T47D (cell line): ENCODE results near the gene DEDD2.
"Not testable (repeated sequence)": the region's sequence is repeated elsewhere in the genome, so short reads cannot be mapped to it uniquely, and the experiment has no call there.

Experiments
- DNase-seq, 2 experiments: peaks; one replicate each; pipeline versions ENCODE4 v3.0.0 to v3.0.0-alpha.2; 2011 to 2012; ENCODE audit warnings: low read depth in 1 of 2, low spot score in 1 of 2
- JUND ChIP-seq: IDR thresholded peaks from 2 replicates; pipeline ENCODE4 v1.6.1; 2012; ENCODE audit warnings: low read depth
- in situ Hi-C: cut with HindIII; loops from 2 replicates; pipeline ENCODE4 v1.10.0; 2016; ENCODE audit warnings: low sequenced_read_pairs, low pct_unique_long_range_greater_than_20kb

Gene DEDD2, protein sequence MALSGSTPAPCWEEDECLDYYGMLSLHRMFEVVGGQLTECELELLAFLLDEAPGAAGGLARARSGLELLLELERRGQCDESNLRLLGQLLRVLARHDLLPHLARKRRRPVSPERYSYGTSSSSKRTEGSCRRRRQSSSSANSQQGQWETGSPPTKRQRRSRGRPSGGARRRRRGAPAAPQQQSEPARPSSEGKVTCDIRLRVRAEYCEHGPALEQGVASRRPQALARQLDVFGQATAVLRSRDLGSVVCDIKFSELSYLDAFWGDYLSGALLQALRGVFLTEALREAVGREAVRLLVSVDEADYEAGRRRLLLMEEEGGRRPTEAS

GRCh38 chr19:42217520-42218437, at the start of gene DEDD2:
DEDD2 (minus strand) TSS chr19:42217677; CDS start chr19:42217007, 670 bp downstream.
- TF ChIP-seq JUND: no peak
- in situ Hi-C loops: no loop called here
- peak; percentile 85 to 96 for DNase-seq

- DNase-seq, in situ Hi-C loops: not testable (repeated sequence)
Observed at GRCh38 chr19:42266928-42267603, 49.6 kb upstream of the DEDD2 start.

- in situ Hi-C loops, DNase-seq: not testable (repeated sequence)
Observed at GRCh38 chr19:42266105-42266504, 48.6 kb upstream of the DEDD2 start.

DNA sequence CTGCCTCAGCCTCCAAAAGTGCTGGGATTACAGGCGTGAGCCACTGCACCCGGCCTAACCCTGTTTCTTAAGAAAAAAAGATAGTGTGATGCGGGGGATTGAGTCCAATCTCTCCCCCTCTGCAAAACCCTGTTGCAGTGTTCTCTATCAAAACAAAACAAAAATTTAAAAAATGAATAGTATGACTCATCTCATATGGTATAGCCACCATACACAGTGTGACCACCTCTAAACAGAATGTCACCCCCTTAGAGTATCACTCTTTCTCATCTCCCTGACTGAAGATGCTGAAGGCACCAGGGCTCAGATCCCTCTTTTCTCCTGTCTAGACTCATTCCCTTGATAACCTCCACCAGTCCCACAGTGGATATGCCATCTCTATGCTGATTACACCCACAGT, 44.3 kb upstream of the DEDD2 start:
- DNase-seq: no peak
- in situ Hi-C loops: no loop called here
- TF ChIP-seq JUND: no peak

GRCh38 chr19:42257842-42258241, 40.4 kb upstream of the DEDD2 start:
- in situ Hi-C loops, DNase-seq: not testable (repeated sequence)

GRCh38 chr19:42255766-42256745, 38.6 kb upstream of the DEDD2 start:
- no peak for TF ChIP-seq JUND
- peak in 1 of 2 experiments; percentile 38 for DNase-seq
- in situ Hi-C loops: no loop called here

- peak; percentile 76 to 93 for DNase-seq
- no peak for TF ChIP-seq JUND
- in situ Hi-C loops: no loop called here
Observed at GRCh38 chr19:42254850-42255765, 37.6 kb upstream of the DEDD2 start, which contains the start of gene ERF. ERF (minus strand) TSS chr19:42255128; CDS start chr19:42254999, 129 bp downstream.

GRCh38 chr19:42254089-42254849, 36.8 kb upstream of the DEDD2 start:
- no peak for TF ChIP-seq JUND
- in situ Hi-C loops: no loop called here
- peak in 1 of 2 experiments; percentile 62 for DNase-seq

- in situ Hi-C loops: no loop called here
- DNase-seq: peak in 1 of 2 experiments; percentile 47
- no peak for TF ChIP-seq JUND
Observed at GRCh38 chr19:42253245-42254088, 36.0 kb upstream of the DEDD2 start.
